Mesendoderm (in vitro differentiated cells): ENCODE results near the gene GNAT3.

Experiments used
- DNase-seq: peaks from one replicate; pipeline ENCODE4 v3.0.0; 2013
- H2AK5ac ChIP-seq: 2 replicates; pipeline ENCODE4 v1.6.1; 2013; ENCODE audit warnings: low read length, inconsistent platforms
- H2BK120ac ChIP-seq: 2 replicates; pipeline ENCODE4 v1.6.1; 2013; ENCODE audit warnings: low read depth, mild to moderate bottlenecking, low read length, moderate library complexity, mixed read lengths
- H2BK15ac ChIP-seq: replicated peaks from 2 replicates; pipeline ENCODE4 v1.6.1; 2013; ENCODE audit warnings: low read depth, mild to moderate bottlenecking, moderate library complexity
- H2BK5ac ChIP-seq: 2 replicates; pipeline ENCODE4 v1.6.1; 2013; ENCODE audit warnings: low read length, inconsistent platforms
- H3K18ac ChIP-seq: 2 replicates; pipeline ENCODE4 v1.6.1; 2013; ENCODE audit warnings: mild to moderate bottlenecking, low read length, mixed read lengths
- H3K23ac ChIP-seq: one replicate; pipeline ENCODE4 v1.6.1; 2013; ENCODE audit warnings: low read length
- H3K27ac ChIP-seq: 2 replicates; pipeline ENCODE4 v1.5.1; 2013; ENCODE audit warnings: low read depth, mild to moderate bottlenecking, inconsistent platforms, low read length, moderate library complexity
- H3K27me3 ChIP-seq: 2 replicates; pipeline ENCODE4 v1.6.1; 2013; ENCODE audit warnings: low read length, control low read depth, mild to moderate bottlenecking, inconsistent platforms; ENCODE audit not compliant: insufficient read depth, poor library complexity
- H3K36me3 ChIP-seq: 2 replicates; pipeline ENCODE4 v1.6.1; 2013; ENCODE audit warnings: low read length, inconsistent platforms; ENCODE audit not compliant: control insufficient read depth, insufficient read depth
- H3K4ac ChIP-seq: one replicate; pipeline ENCODE4 v1.6.1; 2013; ENCODE audit warnings: low read depth, mild to moderate bottlenecking, low read length, moderate library complexity
- H3K4me1 ChIP-seq: 2 replicates; pipeline ENCODE4 v1.6.1; 2013; ENCODE audit warnings: low read depth, low read length, inconsistent platforms; ENCODE audit not compliant: control insufficient read depth
- H3K4me2 ChIP-seq: 2 replicates; pipeline ENCODE4 v1.6.1; 2013; ENCODE audit warnings: low read length
- H3K4me3 ChIP-seq: 2 replicates; pipeline ENCODE4 v1.5.1; 2013; ENCODE audit warnings: mild to moderate bottlenecking, low read length
- H3K56ac ChIP-seq: one replicate; pipeline ENCODE4 v1.6.1; 2013; ENCODE audit warnings: low read length
- H3K79me1 ChIP-seq: 2 replicates; pipeline ENCODE4 v1.6.1; 2013; ENCODE audit warnings: low read length, inconsistent platforms
- H3K79me2 ChIP-seq: 2 replicates; pipeline ENCODE4 v1.6.1; 2013; ENCODE audit warnings: mild to moderate bottlenecking, low read length; ENCODE audit not compliant: control insufficient read depth, insufficient read depth
- H3K9ac ChIP-seq: 2 replicates; pipeline ENCODE4 v1.6.1; 2013; ENCODE audit warnings: low read length, inconsistent platforms
- H4K5ac ChIP-seq: one replicate; pipeline ENCODE4 v1.6.1; 2013; ENCODE audit warnings: low read length
- H4K8ac ChIP-seq: one replicate; pipeline ENCODE4 v1.6.1; 2013; ENCODE audit warnings: low read depth, mild to moderate bottlenecking, control low read depth, low read length, moderate library complexity
- WGBS: extraction: QIAGEN DNeasy Blood & Tissue Kit; methylation state at CpG from one replicate; pipeline ENCODE4 v1.1.7; 2013; ENCODE audit warnings: low lambda C conversion rate, missing lambda C conversion rate; ENCODE audit not compliant: insufficient coverage; ENCODE audit errors: extremely low coverage; 5-methylcytosine and 5-hydroxymethylcytosine counted together

The GNAT3 gene

GRCh38 chr7:80530136-80530535, 18.3 kb upstream of the GNAT3 start:
- H3K4me3 ChIP-seq, result no peak overlapping the region
- H3K79me1 ChIP-seq, result no peaks in the 10 kb centered on the region
- no peak overlapping the region for H4K8ac ChIP-seq
- WGBS, result no CpG with 5 or more reads among the region's 1 CpG
- H3K4ac ChIP-seq, result no peak overlapping the region
- H3K4me1 ChIP-seq, result no peaks in the 10 kb centered on the region
- no peak overlapping the region for H3K56ac ChIP-seq
- no peaks in the 10 kb centered on the region for H3K79me2 ChIP-seq
- DNase-seq, result no peak
- no peak overlapping the region for H4K5ac ChIP-seq
- no peak overlapping the region for H3K4me2 ChIP-seq
- H3K27me3 ChIP-seq, result no peaks in the 10 kb centered on the region
- no peaks in the 10 kb centered on the region for H3K36me3 ChIP-seq
- no peak overlapping the region for H3K27ac ChIP-seq
- H3K23ac ChIP-seq, result no peak overlapping the region
- no peak overlapping the region for H3K9ac ChIP-seq
- H2AK5ac ChIP-seq, result no peak overlapping the region
- no peak overlapping the region for H2BK15ac ChIP-seq
- no peak overlapping the region for H2BK5ac ChIP-seq
- no peak overlapping the region for H3K18ac ChIP-seq
- H2BK120ac ChIP-seq, result no peak overlapping the region

- H3K36me3 ChIP-seq, result no peaks in the 10 kb centered on the region
- no peaks in the 10 kb centered on the region for H3K4me1 ChIP-seq
- no CpG with 5 or more reads among the region's 4 CpGs for WGBS
Measured at GRCh38 chr7:80529362-80529761, 17.5 kb upstream of the GNAT3 start.

GRCh38 chr7:80528689-80529088, 16.8 kb upstream of the GNAT3 start:
- Histone ChIP-seq H3K4me1 (no peaks in the 10 kb centered on the region), H2AK5ac (no peak overlapping the region), H3K79me1 (no peaks in the 10 kb centered on the region), H3K4ac (no peak overlapping the region), H2BK5ac (no peak overlapping the region), H3K4me3 (no peak overlapping the region), H3K27ac (no peak overlapping the region), H3K9ac (no peak overlapping the region), H3K23ac (no peak overlapping the region), H3K27me3 (no peaks in the 10 kb centered on the region), H3K4me2 (no peak overlapping the region), H4K5ac (no peak overlapping the region), H3K79me2 (no peaks in the 10 kb centered on the region), H3K56ac (no peak overlapping the region), H2BK15ac (no peak overlapping the region), H3K18ac (no peak overlapping the region), H3K36me3 (no peaks in the 10 kb centered on the region), H4K8ac (no peak overlapping the region), H2BK120ac (no peak overlapping the region)
- DNase-seq, result no peak
- no CpG with 5 or more reads among the region's 2 CpGs for WGBS

More at GRCh38 chr7:80529362-80529761, 17.5 kb upstream of the GNAT3 start:
- Histone ChIP-seq H3K56ac (no peak overlapping the region), H2BK15ac (no peak overlapping the region), H3K27ac (no peak overlapping the region), H3K9ac (no peak overlapping the region), H3K4ac (no peak overlapping the region), H3K4me3 (no peak overlapping the region), H2BK120ac (no peak overlapping the region), H3K79me2 (no peaks in the 10 kb centered on the region), H2AK5ac (no peak overlapping the region), H3K23ac (no peak overlapping the region), H3K18ac (no peak overlapping the region), H4K8ac (no peak overlapping the region), H3K79me1 (no peaks in the 10 kb centered on the region), H4K5ac (no peak overlapping the region), H2BK5ac (no peak overlapping the region), H3K27me3 (no peaks in the 10 kb centered on the region), H3K4me2 (no peak overlapping the region)
- DNase-seq, result no peak

- no peak overlapping the region for H3K27ac ChIP-seq
- H4K8ac ChIP-seq, result no peak overlapping the region
- no peak overlapping the region for H3K4ac ChIP-seq
- no peaks in the 10 kb centered on the region for H3K4me1 ChIP-seq
- H2BK5ac ChIP-seq, result no peak overlapping the region
- H3K79me2 ChIP-seq, result no peaks in the 10 kb centered on the region
- no peak overlapping the region for H3K18ac ChIP-seq
- no peak overlapping the region for H3K23ac ChIP-seq
- WGBS, result no CpG with 5 or more reads among the region's 4 CpGs
- H3K9ac ChIP-seq, result no peak overlapping the region
- no peak overlapping the region for H2BK15ac ChIP-seq
- no peaks in the 10 kb centered on the region for H3K79me1 ChIP-seq
- no peaks in the 10 kb centered on the region for H3K36me3 ChIP-seq
- no peak overlapping the region for H3K4me3 ChIP-seq
- no peak overlapping the region for H3K56ac ChIP-seq
- DNase-seq, result no peak
- H4K5ac ChIP-seq, result no peak overlapping the region
- no peaks in the 10 kb centered on the region for H3K27me3 ChIP-seq
- no peak overlapping the region for H3K4me2 ChIP-seq
- H2AK5ac ChIP-seq, result no peak overlapping the region
- no peak overlapping the region for H2BK120ac ChIP-seq
Measured at GRCh38 chr7:80526472-80526871, 14.6 kb upstream of the GNAT3 start.

- no peaks in the 10 kb centered on the region for H3K79me1 ChIP-seq
- no CpG with 5 or more reads among the region's 9 CpGs for WGBS
- H3K27me3 ChIP-seq, result no peaks in the 10 kb centered on the region
Measured at GRCh38 chr7:80524693-80525092, 12.8 kb upstream of the GNAT3 start.

GRCh38 chr7:80521809-80522208, 9.9 kb upstream of the GNAT3 start:
- no peak overlapping the region for H4K5ac ChIP-seq
- DNase-seq, result no peak
- no peak overlapping the region for H2BK5ac ChIP-seq
- no peak overlapping the region for H3K4ac ChIP-seq
- no peak overlapping the region for H2AK5ac ChIP-seq
- no peak overlapping the region for H2BK15ac ChIP-seq
- H3K23ac ChIP-seq, result no peak overlapping the region
- no peak overlapping the region for H3K4me2 ChIP-seq
- H3K79me2 ChIP-seq, result no peaks in the 10 kb centered on the region
- no peaks in the 10 kb centered on the region for H3K27me3 ChIP-seq
- H3K9ac ChIP-seq, result no peak overlapping the region
- no peak overlapping the region for H4K8ac ChIP-seq
- no peak overlapping the region for H2BK120ac ChIP-seq
- H3K4me3 ChIP-seq, result no peak overlapping the region
- H3K27ac ChIP-seq, result no peak overlapping the region
- H3K79me1 ChIP-seq, result no peaks in the 10 kb centered on the region
- no peaks in the 10 kb centered on the region for H3K4me1 ChIP-seq
- no CpG with 5 or more reads among the region's 2 CpGs for WGBS
- no peak overlapping the region for H3K56ac ChIP-seq
- no peaks in the 10 kb centered on the region for H3K36me3 ChIP-seq
- no peak overlapping the region for H3K18ac ChIP-seq

More at GRCh38 chr7:80524693-80525092, 12.8 kb upstream of the GNAT3 start:
- no peaks in the 10 kb centered on the region for H3K79me2 ChIP-seq
- H2BK5ac ChIP-seq, result no peak overlapping the region
- DNase-seq, result no peak
- H3K27ac ChIP-seq, result no peak overlapping the region
- H3K36me3 ChIP-seq, result no peaks in the 10 kb centered on the region
- no peak overlapping the region for H3K56ac ChIP-seq
- no peak overlapping the region for H3K4me3 ChIP-seq
- no peak overlapping the region for H2BK15ac ChIP-seq
- no peak overlapping the region for H3K23ac ChIP-seq
- no peak overlapping the region for H3K18ac ChIP-seq
- H3K4me1 ChIP-seq, result no peaks in the 10 kb centered on the region
- H2BK120ac ChIP-seq, result no peak overlapping the region
- no peak overlapping the region for H4K8ac ChIP-seq
- H3K4me2 ChIP-seq, result no peak overlapping the region
- no peak overlapping the region for H3K4ac ChIP-seq
- H2AK5ac ChIP-seq, result no peak overlapping the region
- H3K9ac ChIP-seq, result no peak overlapping the region
- H4K5ac ChIP-seq, result no peak overlapping the region
